GM21528 (cell line): Measurements from ENCODE around the gene UNC80.

Experiments
- ATAC-seq: cut with Tn5 transposase; IDR thresholded peaks from one replicate; pipeline ENCODE4 v1.9.1; 2021; ENCODE audit warnings: mild to moderate bottlenecking, moderate library complexity; ENCODE audit not compliant: unreplicated experiment, low FRiP score

UNC80 gene

GRCh38 chr2:209805351-209805750 is 33.7 kb downstream of the UNC80 start:
- no peak for ATAC-seq

DNA sequence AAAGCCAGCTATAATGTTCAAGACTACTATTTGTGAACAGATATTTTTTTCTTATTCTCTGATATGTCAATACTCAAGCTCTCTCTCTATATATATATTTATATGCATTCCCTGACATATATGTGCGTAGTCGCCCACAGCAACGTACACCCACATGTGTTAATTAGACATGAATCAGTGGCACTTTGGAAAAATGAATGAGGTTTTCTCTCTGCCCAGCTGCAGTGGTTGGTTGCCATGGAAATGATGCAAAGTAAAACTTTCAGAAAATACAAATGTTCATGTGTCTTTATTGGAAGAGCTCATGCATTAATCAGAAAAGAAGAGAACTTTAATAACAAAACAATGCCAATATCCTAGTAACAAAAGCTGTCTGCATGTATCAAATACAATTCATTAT is 34.7 kb downstream of the UNC80 start:
- ATAC-seq = no peak

DNA sequence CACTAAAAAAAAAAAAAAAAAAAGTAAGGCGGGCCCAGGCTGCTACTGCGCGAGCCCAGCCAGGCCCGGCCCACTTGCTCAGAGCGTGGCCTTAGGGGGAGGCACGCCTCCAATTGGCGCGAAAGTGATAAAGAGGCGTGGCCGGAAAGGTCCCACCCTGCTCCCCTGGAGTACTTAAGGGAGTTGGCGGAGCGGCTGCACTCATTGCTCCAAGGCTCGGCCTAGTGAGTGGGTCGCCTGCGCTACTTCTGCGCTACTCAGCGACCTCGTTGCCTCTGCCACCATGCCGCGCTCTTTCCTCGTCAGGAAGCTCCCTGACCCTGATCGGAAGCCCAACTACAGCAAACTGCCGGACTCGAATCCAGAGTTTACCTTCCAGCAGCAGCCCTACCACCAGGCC is 36.9 kb downstream of the UNC80 start:
- ATAC-seq = no peak

DNA sequence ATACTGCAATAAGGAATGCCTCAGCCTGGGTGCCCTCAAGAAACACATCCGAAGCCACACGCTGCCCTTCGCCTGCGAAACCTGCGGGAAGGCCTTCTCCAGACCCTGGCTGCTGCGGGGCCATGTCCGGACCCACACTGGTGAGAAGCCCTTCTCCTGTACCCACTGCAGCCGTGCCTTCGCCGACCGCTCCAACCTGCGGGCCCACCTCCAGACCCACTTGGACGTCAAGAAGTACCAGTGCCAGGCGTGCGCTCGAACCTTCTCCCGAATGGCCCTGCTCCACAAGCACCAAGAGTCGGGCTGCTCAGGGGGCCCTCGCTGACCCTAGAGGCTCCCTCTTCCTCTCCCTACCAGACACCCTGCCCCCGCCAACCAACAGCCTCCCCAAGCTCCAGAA is 37.6 kb downstream of the UNC80 start:
- ATAC-seq = no peak

DNA sequence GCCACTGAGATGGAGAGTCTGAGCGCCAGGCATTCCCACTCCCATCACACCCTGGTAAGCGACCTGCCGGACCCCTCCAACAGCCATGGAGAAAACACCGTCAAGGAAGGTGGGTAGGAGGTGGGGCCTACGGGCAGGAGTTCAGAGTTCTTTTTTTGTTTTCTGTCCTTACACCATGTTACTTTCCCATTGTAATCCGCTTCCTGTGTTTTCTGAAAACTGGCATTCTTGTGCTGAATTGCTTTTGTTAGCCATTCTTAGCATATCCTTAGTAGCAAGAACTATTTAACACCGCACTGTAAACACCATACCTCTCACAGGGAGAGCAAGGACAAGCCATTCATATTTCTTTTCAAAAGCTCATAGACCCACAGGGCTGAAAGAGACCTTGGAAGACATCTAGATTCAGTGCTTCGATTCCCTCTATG is 46.2 kb downstream of the UNC80 start:
- ATAC-seq = no peak

GRCh38 chr2:209818939-209819338 is 47.3 kb downstream of the UNC80 start:
- no peak for ATAC-seq

DNA sequence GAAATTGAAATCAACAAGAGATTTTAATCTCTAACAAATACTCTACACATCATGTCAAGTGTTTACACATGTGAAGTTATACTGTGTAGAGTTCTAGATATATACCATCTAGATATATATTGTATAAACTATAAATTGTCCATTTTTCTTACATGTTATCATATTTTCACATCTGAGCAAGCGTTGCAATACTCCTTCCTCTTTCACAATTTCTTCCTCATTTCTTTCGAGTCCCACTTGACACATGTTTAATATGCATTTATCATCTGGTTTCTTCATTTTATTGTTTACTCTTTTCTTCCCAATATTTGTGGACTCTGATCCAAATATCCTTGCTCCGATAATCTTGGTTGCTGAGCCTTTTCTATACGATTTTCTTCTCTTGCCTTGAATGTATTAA is 50.2 kb downstream of the UNC80 start:
- no peak for ATAC-seq

GRCh38 chr2:209823484-209823883 is 51.9 kb downstream of the UNC80 start:
- ATAC-seq = no peak

- no peak for ATAC-seq
Observed at GRCh38 chr2:209824391-209824790, 52.8 kb downstream of the UNC80 start.

- ATAC-seq = no peak
Observed at GRCh38 chr2:209830722-209831465, 59.3 kb downstream of the UNC80 start.

DNA sequence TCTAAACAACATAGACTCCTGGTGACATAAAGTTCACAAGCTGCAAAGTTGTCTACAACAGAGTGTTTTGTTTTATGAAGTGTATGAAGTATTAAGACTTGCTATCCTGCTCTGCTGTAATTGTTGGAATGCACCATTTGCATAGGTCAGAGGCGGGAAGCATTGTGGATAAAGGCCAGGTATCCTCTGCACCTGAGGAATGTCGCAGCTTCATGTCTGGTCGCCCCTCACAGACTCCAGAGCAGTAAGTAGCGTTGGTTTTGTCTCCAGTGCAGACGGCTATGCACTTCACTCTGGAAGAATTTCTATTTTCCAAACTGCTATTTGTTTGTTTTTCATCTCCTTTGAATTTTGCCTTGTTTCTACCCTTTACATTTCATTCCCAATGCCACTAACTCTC is 63.1 kb downstream of the UNC80 start:
- ATAC-seq = no peak

- ATAC-seq = no peak
Observed at GRCh38 chr2:209840434-209840833, 68.8 kb downstream of the UNC80 start.

DNA sequence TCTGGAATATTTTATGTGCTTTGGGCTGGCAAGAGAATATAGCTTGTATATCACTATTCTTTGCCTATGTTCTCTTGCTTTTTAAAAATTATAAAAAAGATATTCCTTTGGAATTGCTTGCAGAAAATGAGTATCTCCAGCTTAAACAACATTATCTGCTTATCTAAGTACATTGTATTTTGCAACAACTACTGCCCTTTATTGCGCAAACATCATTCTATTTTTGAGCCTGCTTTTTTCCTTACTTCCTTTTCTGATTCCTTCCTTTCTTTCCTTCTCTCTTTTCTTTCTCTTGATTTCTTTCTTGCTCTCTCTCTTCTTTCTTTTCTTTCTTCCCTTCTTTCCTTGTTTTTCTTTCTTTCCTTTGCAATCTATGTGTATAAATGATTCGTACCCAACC is 74.0 kb downstream of the UNC80 start:
- no peak for ATAC-seq

GRCh38 chr2:209864716-209865295 is 93.2 kb downstream of the UNC80 start:
- no peak for ATAC-seq

DNA sequence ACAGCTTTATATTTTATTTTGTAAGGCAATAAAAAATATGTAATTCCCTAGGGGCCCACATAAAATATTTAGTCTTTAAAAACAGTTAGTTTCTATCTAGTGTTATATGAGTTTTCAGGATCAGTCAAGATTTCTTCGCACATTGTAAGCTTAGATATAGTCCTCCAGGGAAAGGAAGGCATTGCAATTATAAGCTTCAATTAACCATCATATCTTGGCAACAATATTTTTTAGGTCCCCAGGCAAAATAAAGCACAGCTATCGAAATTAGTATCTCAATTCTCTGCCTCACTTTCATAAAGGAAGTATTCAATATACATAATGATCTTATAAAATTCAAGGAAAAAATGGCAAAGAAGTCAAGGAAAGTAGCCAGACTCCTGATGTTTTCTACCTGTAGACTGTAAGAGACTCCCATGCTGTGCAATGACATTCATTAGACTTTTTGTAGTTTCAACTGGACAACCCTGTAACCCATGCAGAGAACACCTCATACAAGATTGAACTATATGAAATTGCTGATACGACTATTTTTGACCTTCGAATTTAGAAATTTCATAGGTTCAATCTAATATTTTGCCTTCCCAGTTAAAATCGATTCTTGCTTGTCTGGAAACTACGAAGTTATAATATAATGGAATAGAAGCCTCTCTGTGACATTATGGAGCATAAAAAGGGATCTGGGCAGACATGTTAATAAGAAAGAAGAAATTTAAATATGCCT is 96.8 kb downstream of the UNC80 start:
- ATAC-seq = no peak

- ATAC-seq = no peak
Observed at GRCh38 chr2:209870067-209870466, 98.4 kb downstream of the UNC80 start.

DNA sequence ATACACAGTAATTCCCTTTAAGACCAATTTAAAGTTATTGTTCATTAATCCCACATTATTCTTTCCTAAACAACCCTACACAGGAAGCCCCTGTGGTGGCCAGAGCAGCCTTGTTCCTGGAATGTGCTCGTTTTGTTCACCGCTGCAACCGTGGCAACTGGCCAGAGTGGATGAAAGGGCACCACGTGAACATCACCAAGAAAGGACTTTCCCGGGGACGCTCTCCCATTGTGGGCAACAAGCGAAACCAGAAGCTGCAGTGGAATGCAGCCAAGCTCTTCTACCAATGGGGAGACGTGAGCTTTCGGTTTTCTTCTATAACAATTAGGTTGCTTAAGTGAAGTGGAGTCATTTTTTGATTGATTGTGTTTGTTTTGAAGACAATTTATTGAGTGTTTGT is 101.0 kb downstream of the UNC80 start:
- no peak for ATAC-seq

DNA sequence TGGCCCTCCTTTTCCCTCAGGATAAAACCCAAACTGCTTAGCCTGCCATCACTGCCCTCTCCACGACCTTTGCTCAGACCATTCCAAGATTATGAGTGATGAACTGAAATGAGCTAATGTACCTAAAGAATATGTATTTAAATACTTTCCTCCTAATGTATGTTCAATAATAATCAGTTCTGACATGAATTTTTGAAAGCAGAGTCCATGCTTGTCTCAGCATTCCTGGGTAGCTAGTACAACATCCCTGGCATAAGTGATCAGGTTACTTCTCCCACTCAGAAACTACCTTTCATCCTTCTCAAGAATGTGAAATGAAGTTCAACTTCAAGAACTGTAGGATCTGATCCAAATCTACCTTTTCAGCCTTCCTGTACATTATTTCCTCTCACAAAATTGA is 103.6 kb downstream of the UNC80 start:
- ATAC-seq = no peak

DNA sequence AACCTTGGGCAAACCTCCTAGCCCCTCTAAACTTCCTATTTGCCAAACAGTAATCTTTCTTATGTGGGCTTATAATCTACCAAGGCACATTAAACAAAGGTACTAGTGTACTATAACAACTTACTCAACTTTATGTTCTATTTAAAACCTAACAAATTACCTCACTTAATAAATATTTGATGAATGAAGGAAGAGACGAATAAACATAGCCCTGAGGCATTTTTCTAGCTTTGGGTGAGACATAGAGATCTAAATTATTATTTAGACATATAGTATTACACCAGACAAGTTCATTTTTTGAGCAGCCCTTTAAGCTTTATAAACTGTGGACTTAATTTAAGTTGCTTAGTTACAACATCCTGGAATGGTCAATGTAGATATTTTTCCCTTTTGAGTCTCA is 104.6 kb downstream of the UNC80 start:
- no peak for ATAC-seq

- ATAC-seq = no peak
Observed at GRCh38 chr2:209878701-209879100, 107.1 kb downstream of the UNC80 start.

DNA sequence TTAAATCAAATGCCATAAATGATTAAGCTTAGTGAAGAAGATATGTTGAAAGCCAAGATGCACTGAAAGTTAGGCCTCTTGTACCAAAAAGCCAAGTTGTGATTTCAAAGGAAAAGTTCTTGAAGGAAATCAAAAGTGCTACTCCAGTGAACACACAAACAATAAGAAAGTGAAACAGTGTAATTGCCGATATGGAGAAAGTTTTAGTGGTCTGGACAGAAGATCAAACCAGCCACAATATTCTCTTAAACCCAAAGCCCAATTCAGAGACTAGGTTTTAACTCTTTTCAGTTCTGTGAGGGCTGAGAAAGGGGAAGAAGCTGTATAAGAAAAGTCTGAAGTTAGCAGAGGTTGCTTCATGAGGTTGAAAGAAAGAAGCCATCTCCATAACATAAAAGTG is 129.0 kb downstream of the UNC80 start:
- ATAC-seq = no peak

DNA sequence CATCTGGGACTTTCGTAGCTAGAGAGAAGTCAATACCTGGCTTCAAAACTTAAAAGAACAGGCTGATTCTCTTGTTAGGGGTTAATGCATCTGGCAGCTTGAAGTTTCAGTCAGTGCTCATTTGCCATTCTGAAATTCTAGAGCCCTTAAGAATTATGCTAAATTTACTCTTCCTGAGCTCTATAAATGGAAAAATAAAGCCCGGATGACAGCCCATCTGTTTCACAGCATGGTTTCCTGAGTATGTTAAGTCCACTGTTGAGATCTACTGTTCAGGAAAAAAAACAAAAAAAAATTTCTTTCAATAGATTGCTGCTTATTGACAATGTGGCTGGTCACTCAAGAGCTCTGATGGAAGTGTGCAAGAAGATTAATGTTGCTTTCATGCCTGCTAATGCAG is 129.5 kb downstream of the UNC80 start:
- no peak for ATAC-seq
